ENCODE measurements around the gene OCLN.
"Not testable (repeated sequence)": the region's sequence is repeated elsewhere in the genome, so short reads cannot be mapped to it uniquely, and the experiment has no call there.

DNA sequence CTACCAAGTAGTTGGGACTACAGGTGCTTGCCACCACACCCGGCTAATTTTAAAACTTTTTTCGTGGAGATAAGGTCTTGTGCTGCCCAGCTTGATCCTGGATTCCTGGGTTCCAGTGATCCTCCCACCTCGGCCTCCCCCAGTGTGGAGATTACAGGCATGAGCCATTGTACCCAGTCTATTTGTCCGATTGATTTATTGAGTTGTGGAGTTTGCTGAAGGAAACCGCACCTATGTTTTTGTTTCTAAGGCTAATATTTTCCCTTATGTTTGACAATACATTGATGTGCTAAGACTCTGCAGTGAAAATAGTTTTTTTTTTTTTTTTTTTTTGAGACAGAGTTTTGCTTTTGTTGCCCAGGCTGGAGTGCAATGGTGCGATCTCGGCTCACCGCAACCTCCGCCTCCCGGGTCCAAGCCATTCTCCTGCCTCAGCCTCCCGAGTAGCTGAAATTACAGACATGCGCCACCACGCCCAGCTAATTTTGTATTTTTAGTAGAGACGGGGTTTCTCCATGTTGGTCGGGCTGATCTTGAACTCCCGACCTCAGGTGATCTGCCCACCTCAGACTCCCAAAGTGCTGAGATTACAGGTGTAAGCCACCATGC lies 20.0 kb upstream of the OCLN start:
- TF ChIP-seq, protein P1, sequence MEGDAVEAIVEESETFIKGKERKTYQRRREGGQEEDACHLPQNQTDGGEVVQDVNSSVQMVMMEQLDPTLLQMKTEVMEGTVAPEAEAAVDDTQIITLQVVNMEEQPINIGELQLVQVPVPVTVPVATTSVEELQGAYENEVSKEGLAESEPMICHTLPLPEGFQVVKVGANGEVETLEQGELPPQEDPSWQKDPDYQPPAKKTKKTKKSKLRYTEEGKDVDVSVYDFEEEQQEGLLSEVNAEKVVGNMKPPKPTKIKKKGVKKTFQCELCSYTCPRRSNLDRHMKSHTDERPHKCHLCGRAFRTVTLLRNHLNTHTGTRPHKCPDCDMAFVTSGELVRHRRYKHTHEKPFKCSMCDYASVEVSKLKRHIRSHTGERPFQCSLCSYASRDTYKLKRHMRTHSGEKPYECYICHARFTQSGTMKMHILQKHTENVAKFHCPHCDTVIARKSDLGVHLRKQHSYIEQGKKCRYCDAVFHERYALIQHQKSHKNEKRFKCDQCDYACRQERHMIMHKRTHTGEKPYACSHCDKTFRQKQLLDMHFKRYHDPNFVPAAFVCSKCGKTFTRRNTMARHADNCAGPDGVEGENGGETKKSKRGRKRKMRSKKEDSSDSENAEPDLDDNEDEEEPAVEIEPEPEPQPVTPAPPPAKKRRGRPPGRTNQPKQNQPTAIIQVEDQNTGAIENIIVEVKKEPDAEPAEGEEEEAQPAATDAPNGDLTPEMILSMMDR (conservative IDR thresholded peaks at IDR 0.05) = not testable (repeated sequence)
- not testable (repeated sequence) for TF ChIP-seq EZH2 (IDR thresholded peaks at IDR 0.05; ENCODE audit: low read depth)
